ENCODE results near the gene SOD3. TPM values are rescaled to one million over a fixed set of nuclear protein-coding genes. Genes with fewer than 3 reads are reported as not detected.

Gene SOD3
- total and polyA plus RNA-seq, 10 of the 15 experiments (the other 5 are each of a cell fraction or from before 2014, with no cell fraction given) = not detected

GRCh38 chr4:24781999-24782745 is 13.2 kb upstream of the SOD3 start:
- 12% methylated on average over 6 of the region's 6 CpGs for WGBS (ENCODE audit: insufficient coverage, insufficient replicate concordance, low lambda C conversion rate, missing lambda C conversion rate)
- H3K4me1 ChIP-seq (ENCODE audit: control insufficient read depth, insufficient read depth, low read length) = no peaks in the 10 kb centered on the region
- no peaks in the 10 kb centered on the region for H4K20me1 ChIP-seq (ENCODE audit: control insufficient read depth, insufficient read depth)
- ChIA-PET RAD21 (ENCODE audit: unreplicated experiment) (no interaction called here), POLR2A (no interaction called here), SMC1A (ENCODE audit: uncharacterized antibody, unreplicated experiment) (no interaction called here), CTCF (interaction anchor here (0.9 kb wide), 1 partner anchor 74 kb away, joined by 3 read pairs; no protein-coding TSS in a partner anchor)
- H3K9me3 ChIP-seq (replicated peaks; ENCODE audit: control insufficient read depth, insufficient read depth, low read length) = no peaks in the 10 kb centered on the region
- in situ Hi-C loops (cut with MboI) = no loop called here
- BruUV-seq (replicated peaks) = no TSS peak
- no peaks in the 10 kb centered on the region for H3K36me3 ChIP-seq (ENCODE audit: control insufficient read depth in 2 of 2, insufficient read depth in 2 of 2, low read length in 1 of 2)
- H3K27me3 ChIP-seq (replicated peaks in 1 of 2; ENCODE audit: control insufficient read depth in 2 of 2, insufficient read depth in 2 of 2, low read length in 1 of 2) = no peaks in the 10 kb centered on the region
- H3K4me3 ChIP-seq = no peak overlapping the region
- H3K79me2 ChIP-seq (ENCODE audit: control insufficient read depth, insufficient read depth, low read length) = no peaks in the 10 kb centered on the region
- no peak overlapping the region for H3K4me2 ChIP-seq (ENCODE audit: control insufficient read depth, insufficient read depth)
- H3K27ac ChIP-seq (ENCODE audit: control insufficient read depth, insufficient read depth) = no peak overlapping the region
- no peak overlapping the region for H3K9ac ChIP-seq (ENCODE audit: control insufficient read depth, insufficient read depth, low read length)
- intact Hi-C loops (cut with micrococcal nuclease; ENCODE audit: unreplicated experiment) = no loop called here
- TF ChIP-seq FOS (IDR thresholded peaks at IDR 0.05; ENCODE audit: borderline replicate concordance, extremely low read depth, insufficient read length) (no peak), SMAD5 (IDR thresholded peaks at IDR 0.05; ENCODE audit: low read depth) (no peak), ZSCAN29 (IDR thresholded peaks at IDR 0.05) (no peak), NR2C1 (IDR thresholded peaks at IDR 0.05) (no peak), SIN3A (IDR thresholded peaks at IDR 0.05; ENCODE audit: low read depth, low read length) (no peak), RCOR1 (conservative IDR thresholded peaks at IDR 0.05; ENCODE audit: low read depth, low read length) (no peak), CREM (IDR thresholded peaks at IDR 0.05; ENCODE audit: low read depth) (no peak), SUPT20H (IDR thresholded peaks at IDR 0.05; ENCODE audit: borderline replicate concordance, control insufficient read depth, low read depth, low read length) (no peak), JUND (IDR thresholded peaks at IDR 0.05; ENCODE audit: low read depth, low read length) (no peak), LARP7 (IDR thresholded peaks at IDR 0.05) (no peak)
- H2AFZ ChIP-seq (ENCODE audit: control insufficient read depth, low read depth, low read length) = no peak overlapping the region
- no peak for DNase-seq (ENCODE audit: low read depth, low spot score)
- no peak for FAIRE-seq
- no peak for ATAC-seq

All from GM12878 (cell line).